ENCODE measurements around the gene MTPN. TPM values are rescaled to one million over a fixed set of nuclear protein-coding genes. Genes with fewer than 3 reads are reported as not detected.

The MTPN gene
- total RNA-seq, 4 donors from 2014 or later = 48.5 to 94.2 (median 58.7) TPM

DNA sequence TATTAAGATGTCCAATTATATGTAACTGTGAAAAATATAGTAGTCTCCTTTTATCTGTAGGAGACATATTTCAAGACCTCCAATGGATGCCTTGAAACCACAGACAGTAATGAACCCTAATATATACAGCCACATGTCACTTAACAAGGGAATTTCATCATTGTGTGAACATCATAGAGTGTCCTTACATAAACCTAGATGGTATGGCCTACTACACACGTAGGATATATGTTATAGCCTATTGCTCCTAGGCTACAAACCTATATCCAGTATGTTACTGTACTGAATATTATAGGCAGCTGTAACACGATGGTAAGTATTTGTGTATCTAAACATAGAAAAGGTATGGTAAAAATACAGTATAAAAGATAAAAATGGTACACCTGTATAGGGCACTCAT is 32.4 kb downstream of the MTPN start:
- Histone ChIP-seq H3K9me3 (no peaks in the 10 kb centered on the region), H3K27ac (no peak overlapping the region), H3K36me3 (peaks cover 0 to 8% of the 10 kb centered on the region in 2 donors), H3K4me3 (no peak overlapping the region), H3K4me1 (peaks cover 49 to 50% of the 10 kb centered on the region in 2 donors), H3K27me3 (no peaks in the 10 kb centered on the region)
- ATAC-seq (no peak), DNase-seq (no peak)
- intact Hi-C loops (cut with DNase I; ENCODE audit: low total_unique reads) = no loop called here
- in situ Hi-C loops (cut with MboI; ENCODE audit: low sequenced_read_pairs in 4 of 4) = no loop called here
- TF ChIP-seq, protein P1, sequence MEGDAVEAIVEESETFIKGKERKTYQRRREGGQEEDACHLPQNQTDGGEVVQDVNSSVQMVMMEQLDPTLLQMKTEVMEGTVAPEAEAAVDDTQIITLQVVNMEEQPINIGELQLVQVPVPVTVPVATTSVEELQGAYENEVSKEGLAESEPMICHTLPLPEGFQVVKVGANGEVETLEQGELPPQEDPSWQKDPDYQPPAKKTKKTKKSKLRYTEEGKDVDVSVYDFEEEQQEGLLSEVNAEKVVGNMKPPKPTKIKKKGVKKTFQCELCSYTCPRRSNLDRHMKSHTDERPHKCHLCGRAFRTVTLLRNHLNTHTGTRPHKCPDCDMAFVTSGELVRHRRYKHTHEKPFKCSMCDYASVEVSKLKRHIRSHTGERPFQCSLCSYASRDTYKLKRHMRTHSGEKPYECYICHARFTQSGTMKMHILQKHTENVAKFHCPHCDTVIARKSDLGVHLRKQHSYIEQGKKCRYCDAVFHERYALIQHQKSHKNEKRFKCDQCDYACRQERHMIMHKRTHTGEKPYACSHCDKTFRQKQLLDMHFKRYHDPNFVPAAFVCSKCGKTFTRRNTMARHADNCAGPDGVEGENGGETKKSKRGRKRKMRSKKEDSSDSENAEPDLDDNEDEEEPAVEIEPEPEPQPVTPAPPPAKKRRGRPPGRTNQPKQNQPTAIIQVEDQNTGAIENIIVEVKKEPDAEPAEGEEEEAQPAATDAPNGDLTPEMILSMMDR (IDR thresholded peaks at IDR 0.05 in 4 of 5, conservative IDR thresholded peaks at IDR 0.05 in 1 of 5) = no peak
- no peak for TF ChIP-seq POLR2A (IDR thresholded peaks at IDR 0.05)

DNA sequence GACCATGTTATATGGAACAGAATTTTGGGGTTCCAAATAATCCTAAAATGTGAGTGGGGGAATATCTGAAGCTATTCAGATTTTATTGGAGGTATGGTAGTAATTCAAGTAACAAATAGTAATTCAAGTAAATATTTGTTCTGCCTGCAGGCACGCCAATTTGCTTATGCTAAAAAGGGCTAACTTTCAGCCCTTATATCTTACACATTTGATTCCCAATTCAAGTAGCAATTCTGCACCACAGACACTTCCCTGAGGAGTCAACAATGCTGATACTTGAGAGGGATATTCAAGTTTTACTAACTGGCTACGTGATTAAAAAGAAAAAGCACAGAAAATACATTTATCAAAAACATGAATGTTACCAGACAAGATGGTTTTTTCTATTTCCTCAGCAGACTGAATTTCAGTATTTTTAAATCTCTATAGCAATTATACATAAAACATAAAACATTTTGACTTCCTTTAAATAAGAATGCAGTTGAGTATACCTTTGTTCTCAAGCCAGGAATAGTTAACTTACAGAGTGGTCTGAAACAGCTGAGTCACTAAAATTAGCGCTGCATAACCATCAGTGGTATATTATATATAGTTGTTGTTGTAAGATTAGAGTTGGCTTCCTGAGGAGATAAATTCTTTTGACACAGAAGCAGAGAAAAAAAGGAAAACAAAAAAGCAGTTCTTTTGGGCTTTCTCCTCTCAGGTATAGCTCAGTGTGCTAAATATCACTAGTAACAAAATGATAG is 33.9 kb downstream of the MTPN start:
- DNase-seq (no peak), ATAC-seq (no peak)
- Histone ChIP-seq H3K27me3 (no peaks in the 10 kb centered on the region), H3K9me3 (no peaks in the 10 kb centered on the region), H3K4me1 (peaks cover 54 to 55% of the 10 kb centered on the region in 2 donors), H3K4me3 (no peak overlapping the region), H3K36me3 (no peaks in the 10 kb centered on the region), H3K27ac (no peak overlapping the region)
- no peak for TF ChIP-seq POLR2A (IDR thresholded peaks at IDR 0.05)
- TF ChIP-seq, protein P1 (IDR thresholded peaks at IDR 0.05 in 4 of 5, conservative IDR thresholded peaks at IDR 0.05 in 1 of 5) = no peak
- intact Hi-C loops (cut with DNase I; ENCODE audit: low total_unique reads) = no loop called here
- in situ Hi-C loops (cut with MboI; ENCODE audit: low sequenced_read_pairs in 4 of 4) = no loop called here

DNA sequence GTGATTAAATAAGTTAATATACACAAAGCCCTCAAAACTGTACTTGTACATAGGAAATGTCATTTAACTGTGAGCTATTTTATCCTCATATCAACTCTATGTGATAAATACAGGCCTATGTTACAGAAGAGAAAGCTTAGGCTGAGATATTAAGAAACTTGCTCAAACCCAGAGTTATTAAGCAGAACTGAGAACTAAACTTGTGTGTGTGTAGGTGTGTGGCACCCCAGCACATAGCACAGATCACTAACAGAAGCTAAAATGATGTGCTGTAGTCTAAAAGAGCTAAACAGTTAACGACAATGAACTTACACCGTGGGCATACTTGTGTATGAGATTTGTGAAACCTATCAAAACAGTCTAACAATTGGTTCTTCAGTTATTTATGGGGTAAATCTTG is 34.5 kb downstream of the MTPN start:
- H3K27ac ChIP-seq = no peak overlapping the region
- no peak overlapping the region for H3K4me3 ChIP-seq
- H3K4me1 ChIP-seq = peaks cover 55 to 59% of the 10 kb centered on the region in 2 donors
- H3K9me3 ChIP-seq = no peaks in the 10 kb centered on the region
- H3K27me3 ChIP-seq = no peaks in the 10 kb centered on the region
- TF ChIP-seq, protein P1 (IDR thresholded peaks at IDR 0.05 in 4 of 5, conservative IDR thresholded peaks at IDR 0.05 in 1 of 5) = no peak
- no peak for TF ChIP-seq POLR2A (IDR thresholded peaks at IDR 0.05)
- in situ Hi-C loops (cut with MboI; ENCODE audit: low sequenced_read_pairs in 4 of 4) (no loop called here), intact Hi-C loops (cut with DNase I; ENCODE audit: low total_unique reads) (no loop called here)
- no peak for ATAC-seq
- DNase-seq = no peak
- no peaks in the 10 kb centered on the region for H3K36me3 ChIP-seq

DNA sequence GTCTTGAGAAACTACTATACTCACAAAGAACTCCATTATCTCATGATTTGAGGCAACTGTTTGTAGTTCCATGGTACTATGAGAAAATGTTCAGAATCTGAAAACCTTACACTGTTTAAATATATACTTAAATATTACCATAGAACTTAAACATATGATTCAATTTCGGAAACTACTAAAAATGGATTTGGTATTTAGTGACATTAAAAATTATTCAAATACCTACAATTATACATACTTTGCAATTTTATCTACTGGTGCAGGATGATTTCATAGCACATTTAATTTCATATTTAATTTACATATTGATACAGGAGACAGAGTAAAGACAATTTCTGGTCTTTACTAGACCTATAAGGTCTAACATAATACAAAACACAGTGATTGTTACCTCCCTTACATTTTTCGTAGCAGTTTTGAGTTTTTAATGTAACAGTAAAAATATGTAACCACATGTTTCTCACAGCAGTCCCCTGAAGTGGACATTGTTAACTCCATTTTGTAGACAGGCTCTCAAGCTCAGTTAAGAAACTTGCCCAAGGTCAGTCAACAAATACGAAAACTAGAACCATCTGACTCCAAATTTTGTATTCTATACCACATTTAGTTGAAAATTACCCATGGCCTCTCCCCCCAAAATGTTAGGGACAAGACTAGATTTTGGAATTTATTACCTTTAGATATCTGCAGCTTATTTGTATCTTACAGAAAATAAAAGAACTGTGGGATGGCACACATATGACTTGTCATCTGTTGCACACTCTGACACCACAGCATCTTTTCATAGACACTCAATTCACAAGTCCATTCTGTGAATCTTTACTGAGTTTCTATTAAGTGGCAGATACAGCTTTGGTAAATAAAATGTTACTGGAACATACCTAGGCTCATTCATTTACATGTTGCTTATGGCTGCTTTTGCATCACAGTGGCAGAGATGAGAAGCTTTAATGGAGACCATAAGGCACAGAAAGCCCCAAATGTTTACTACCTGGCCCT is 36.8 kb downstream of the MTPN start:
- DNase-seq (no peak), ATAC-seq (no peak)
- Histone ChIP-seq H3K27ac (no peak overlapping the region), H3K36me3 (no peaks in the 10 kb centered on the region), H3K4me1 (peaks cover 47 to 53% of the 10 kb centered on the region in 2 donors), H3K4me3 (no peak overlapping the region), H3K27me3 (no peaks in the 10 kb centered on the region), H3K9me3 (no peaks in the 10 kb centered on the region)
- in situ Hi-C loops (cut with MboI; ENCODE audit: low sequenced_read_pairs in 4 of 4) = no loop called here
- intact Hi-C loops (cut with DNase I; ENCODE audit: low total_unique reads) = no loop called here
- TF ChIP-seq, protein P1 (IDR thresholded peaks at IDR 0.05 in 4 of 5, conservative IDR thresholded peaks at IDR 0.05 in 1 of 5) = no peak
- TF ChIP-seq POLR2A (IDR thresholded peaks at IDR 0.05) = no peak

Data from gastrocnemius medialis (tissue), 4 donors.